MM.1S (cell line): Measurements from ENCODE around the gene CCER1.

Experiments used
- CTCF ChIP-seq: fragments of 300-600 bp; sonication (generic); IDR thresholded peaks from 2 replicates; pipeline ENCODE4 v1.5.1; 2016; ENCODE audit warnings: antibody characterized with exemption, low read length, mixed read lengths
- EZH2 ChIP-seq: fragments of 300-600 bp; sonication (generic); optimal IDR thresholded peaks from 2 replicates; pipeline ENCODE3; 2017; ENCODE audit warnings: low read depth, mild to moderate bottlenecking, antibody characterized with exemption, low read length, mixed read lengths
- EZH2phosphoT487 ChIP-seq: fragments of 300-600 bp; sonication (generic); IDR thresholded peaks from 2 replicates; pipeline ENCODE4 v1.6.1; 2018; ENCODE audit warnings: antibody characterized with exemption, low read length

GRCh38 chr12:90987520-90987919 lies 32.5 kb upstream of the CCER1 start:
- TF ChIP-seq CTCF (peak; percentile 26), EZH2phosphoT487 (no peak), EZH2 (no peak)
